Gastroesophageal sphincter (tissue), 3 donors: ENCODE data around the gene EIF2B1.

Experiments
- CTCF ChIP-seq, 4 experiments: fragments of 200-600 bp in 2 of 4; fragments of 450-650 bp in 2 of 4; sonication (generic) in 1 of 4; IDR thresholded peaks; one replicate each; pipeline ENCODE4 v1.5.1; 2017 to 2019; ENCODE audit warnings: antibody characterized with exemption in 4 of 4, mild to moderate bottlenecking in 2 of 4, moderate library complexity in 2 of 4
- EP300 ChIP-seq: sonication (generic); formaldehyde crosslinking; IDR thresholded peaks from one replicate; pipeline ENCODE4 v1.6.1; 2017; ENCODE audit warnings: antibody characterized with exemption, mild to moderate bottlenecking
- POLR2A ChIP-seq, 2 donors: fragments of 450-650 bp; IDR thresholded peaks; one replicate each; pipeline ENCODE4 v1.6.1; 2017; ENCODE audit warnings: antibody characterized with exemption in 2 of 2, mild to moderate bottlenecking in 2 of 2, moderate library complexity in 1 of 2
- POLR2AphosphoS5 ChIP-seq: sonication (generic); formaldehyde crosslinking; IDR thresholded peaks from one replicate; pipeline ENCODE4 v1.6.1; 2017; ENCODE audit warnings: antibody characterized with exemption

DNA sequence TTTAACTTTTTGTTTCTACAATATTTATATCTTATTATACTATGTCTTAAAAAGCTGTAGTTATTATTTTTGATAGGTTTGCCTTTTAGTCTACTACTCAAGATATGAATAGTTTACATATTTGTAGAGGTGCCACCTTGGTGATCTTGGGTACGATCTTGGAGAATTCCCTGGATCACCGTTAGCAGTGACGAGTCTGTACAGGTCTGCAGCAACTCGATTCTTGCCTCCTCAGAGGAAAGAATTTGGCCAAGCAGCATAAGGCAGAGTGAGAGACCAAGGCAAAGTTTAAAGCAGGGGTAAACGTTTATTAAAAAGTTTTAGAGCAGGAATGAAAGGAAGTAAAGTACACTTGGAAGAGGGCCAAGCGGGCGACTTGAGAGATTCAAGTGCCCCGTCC, 34.3 kb upstream of the EIF2B1 start:
- no peak for TF ChIP-seq EP300
- TF ChIP-seq CTCF (IDR thresholded peaks at IDR 0.05): no peak
- TF ChIP-seq POLR2A (IDR thresholded peaks at IDR 0.05): no peak
- TF ChIP-seq POLR2AphosphoS5: no peak
